SK-N-SH treated with all-trans-retinoic acid at 6 μM for 48 hours (cell line): Measurements from ENCODE around the gene GALNT7.

Experiments used
- ATAC-seq: fragments of 200-7000 bp; cut with Tn5 transposase; 3 replicates; pipeline ENCODE4 v1.9.1; 2020; ENCODE audit warnings: mild to moderate bottlenecking, moderate library complexity
- ARNTL ChIP-seq: fragments of 450-650 bp; formaldehyde crosslinking; IDR thresholded peaks from 2 replicates; pipeline ENCODE4 v1.5.0; 2020; ENCODE audit warnings: low read depth, mild to moderate bottlenecking, moderate library complexity, borderline replicate concordance
- BACH2 ChIP-seq: fragments of 250-450 bp; sonication (Bioruptor Pico); IDR thresholded peaks from 2 replicates; pipeline ENCODE4 v1.9.0; 2021; ENCODE audit warnings: mild to moderate bottlenecking, borderline replicate concordance
- CREB5 ChIP-seq: fragments of 250-450 bp; sonication (Bioruptor Pico); IDR thresholded peaks from 2 replicates; pipeline ENCODE4 v1.5.1; 2020; ENCODE audit warnings: low read depth, mild to moderate bottlenecking, moderate library complexity
- CSDC2 ChIP-seq: fragments of 250-450 bp; sonication (Bioruptor Pico); IDR thresholded peaks from 2 replicates; pipeline ENCODE4 v1.5.0; 2020; ENCODE audit warnings: mild to moderate bottlenecking, moderate library complexity
- ESRRG ChIP-seq: fragments of 250-450 bp; sonication (Bioruptor Pico); IDR thresholded peaks from 2 replicates; pipeline ENCODE4 v1.6.1; 2021; ENCODE audit warnings: mild to moderate bottlenecking
- GLIS3 ChIP-seq: fragments of 250-450 bp; sonication (Bioruptor Pico); IDR thresholded peaks from 2 replicates; pipeline ENCODE4 v1.5.0; 2020; ENCODE audit warnings: mild to moderate bottlenecking, moderate library complexity
- ISL1 ChIP-seq: fragments of 250-450 bp; sonication (Bioruptor Pico); IDR thresholded peaks from 2 replicates; pipeline ENCODE4 v2.1.2; 2022; ENCODE audit warnings: mild to moderate bottlenecking, moderate library complexity
- OSR1 ChIP-seq: fragments of 250-450 bp; sonication (Bioruptor Pico); IDR thresholded peaks from 2 replicates; pipeline ENCODE4 v1.8.0; 2022; ENCODE audit warnings: moderate library complexity, mild to moderate bottlenecking, inconsistent platforms
- POU6F1 ChIP-seq: fragments of 250-450 bp; sonication (Bioruptor Pico); IDR thresholded peaks from 2 replicates; pipeline ENCODE4 v1.8.0; 2021; ENCODE audit warnings: low read depth, mild to moderate bottlenecking, moderate library complexity, borderline replicate concordance
- PPARA ChIP-seq: fragments of 250-450 bp; sonication (Bioruptor Pico); IDR thresholded peaks from 2 replicates; pipeline ENCODE4 v1.5.0; 2020; ENCODE audit warnings: mild to moderate bottlenecking, borderline replicate concordance
- RARB ChIP-seq: fragments of 250-450 bp; sonication (Bioruptor Pico); IDR thresholded peaks from 2 replicates; pipeline ENCODE4 v1.8.0; 2021; ENCODE audit warnings: mild to moderate bottlenecking, moderate library complexity
- SNAI2 ChIP-seq: fragments of 250-450 bp; sonication (Bioruptor Pico); IDR thresholded peaks from 2 replicates; pipeline ENCODE4 v1.5.0; 2020; ENCODE audit warnings: mild to moderate bottlenecking, moderate library complexity
- TCF4 ChIP-seq: fragments of 250-450 bp; sonication (Bioruptor Pico); IDR thresholded peaks from 2 replicates; pipeline ENCODE4 v1.8.0; 2021; ENCODE audit warnings: mild to moderate bottlenecking, moderate library complexity, borderline replicate concordance
- TOX ChIP-seq: fragments of 250-450 bp; sonication (Bioruptor Pico); IDR thresholded peaks from 2 replicates; pipeline ENCODE4 v1.8.0; 2021; ENCODE audit warnings: mild to moderate bottlenecking, moderate library complexity, borderline replicate concordance
- TSHZ2 ChIP-seq: fragments of 250-450 bp; sonication (Bioruptor Pico); IDR thresholded peaks from 2 replicates; pipeline ENCODE4 v1.5.0; 2020; ENCODE audit warnings: mild to moderate bottlenecking, moderate library complexity
- ZC3H10 ChIP-seq: fragments of 250-450 bp; sonication (Bioruptor Pico); IDR thresholded peaks from 2 replicates; pipeline ENCODE4 v1.5.1; 2021; ENCODE audit warnings: mild to moderate bottlenecking, moderate library complexity
- ZFP3 ChIP-seq: fragments of 250-450 bp; sonication (Bioruptor Pico); IDR thresholded peaks from 2 replicates; pipeline ENCODE4 v1.5.0; 2020; ENCODE audit warnings: mild to moderate bottlenecking, moderate library complexity
- ZFP30 ChIP-seq: fragments of 450-650 bp; formaldehyde crosslinking; IDR thresholded peaks from 2 replicates; pipeline ENCODE4 v1.5.0; 2022; ENCODE audit warnings: mild to moderate bottlenecking, moderate library complexity
- ZNF565 ChIP-seq: fragments of 450-650 bp; formaldehyde crosslinking; conservative IDR thresholded peaks from 2 replicates; pipeline ENCODE4 v1.5.0; 2020; ENCODE audit warnings: low read depth, mild to moderate bottlenecking, moderate library complexity
- ZNF70 ChIP-seq: fragments of 450-650 bp; formaldehyde crosslinking; IDR thresholded peaks from 2 replicates; pipeline ENCODE4 v1.5.0; 2020; ENCODE audit warnings: mild to moderate bottlenecking, moderate library complexity
- ZNF8 ChIP-seq: fragments of 450-650 bp; formaldehyde crosslinking; IDR thresholded peaks from 2 replicates; pipeline ENCODE4 v1.5.0; 2020; ENCODE audit warnings: mild to moderate bottlenecking, moderate library complexity
- TF ChIP-seq, protein P1 (sequence below): fragments of 250-450 bp; sonication (Bioruptor Pico); IDR thresholded peaks from 2 replicates; pipeline ENCODE4 v1.8.0; 2020; ENCODE audit warnings: mild to moderate bottlenecking, moderate library complexity, borderline replicate concordance
- TF ChIP-seq, protein P2 (sequence below): fragments of 250-450 bp; sonication (Bioruptor Pico); IDR thresholded peaks from 2 replicates; pipeline ENCODE4 v1.5.1; 2021; ENCODE audit warnings: mild to moderate bottlenecking, moderate library complexity

The GALNT7 gene

GRCh38 chr4:173261052-173261451 lies 92.4 kb downstream of the GALNT7 start:
- no peak for TF ChIP-seq BACH2
- TF ChIP-seq, protein P1, sequence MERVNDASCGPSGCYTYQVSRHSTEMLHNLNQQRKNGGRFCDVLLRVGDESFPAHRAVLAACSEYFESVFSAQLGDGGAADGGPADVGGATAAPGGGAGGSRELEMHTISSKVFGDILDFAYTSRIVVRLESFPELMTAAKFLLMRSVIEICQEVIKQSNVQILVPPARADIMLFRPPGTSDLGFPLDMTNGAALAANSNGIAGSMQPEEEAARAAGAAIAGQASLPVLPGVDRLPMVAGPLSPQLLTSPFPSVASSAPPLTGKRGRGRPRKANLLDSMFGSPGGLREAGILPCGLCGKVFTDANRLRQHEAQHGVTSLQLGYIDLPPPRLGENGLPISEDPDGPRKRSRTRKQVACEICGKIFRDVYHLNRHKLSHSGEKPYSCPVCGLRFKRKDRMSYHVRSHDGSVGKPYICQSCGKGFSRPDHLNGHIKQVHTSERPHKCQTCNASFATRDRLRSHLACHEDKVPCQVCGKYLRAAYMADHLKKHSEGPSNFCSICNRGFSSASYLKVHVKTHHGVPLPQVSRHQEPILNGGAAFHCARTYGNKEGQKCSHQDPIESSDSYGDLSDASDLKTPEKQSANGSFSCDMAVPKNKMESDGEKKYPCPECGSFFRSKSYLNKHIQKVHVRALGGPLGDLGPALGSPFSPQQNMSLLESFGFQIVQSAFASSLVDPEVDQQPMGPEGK (CRISPR knock-in tag) = no peak
- no peak for TF ChIP-seq OSR1
- no peak for TF ChIP-seq TSHZ2
- TF ChIP-seq ARNTL (CRISPR knock-in tag) = no peak
- TF ChIP-seq ZNF565 (CRISPR knock-in tag) = no peak
- TF ChIP-seq ZNF8 (CRISPR knock-in tag) = no peak
- no peak for TF ChIP-seq PPARA (CRISPR knock-in tag)
- TF ChIP-seq, protein P2, sequence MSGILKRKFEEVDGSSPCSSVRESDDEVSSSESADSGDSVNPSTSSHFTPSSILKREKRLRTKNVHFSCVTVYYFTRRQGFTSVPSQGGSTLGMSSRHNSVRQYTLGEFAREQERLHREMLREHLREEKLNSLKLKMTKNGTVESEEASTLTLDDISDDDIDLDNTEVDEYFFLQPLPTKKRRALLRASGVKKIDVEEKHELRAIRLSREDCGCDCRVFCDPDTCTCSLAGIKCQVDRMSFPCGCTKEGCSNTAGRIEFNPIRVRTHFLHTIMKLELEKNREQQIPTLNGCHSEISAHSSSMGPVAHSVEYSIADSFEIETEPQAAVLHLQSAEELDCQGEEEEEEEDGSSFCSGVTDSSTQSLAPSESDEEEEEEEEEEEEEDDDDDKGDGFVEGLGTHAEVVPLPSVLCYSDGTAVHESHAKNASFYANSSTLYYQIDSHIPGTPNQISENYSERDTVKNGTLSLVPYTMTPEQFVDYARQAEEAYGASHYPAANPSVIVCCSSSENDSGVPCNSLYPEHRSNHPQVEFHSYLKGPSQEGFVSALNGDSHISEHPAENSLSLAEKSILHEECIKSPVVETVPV (CRISPR knock-in tag) = no peak
- TF ChIP-seq ESRRG (CRISPR knock-in tag) = no peak
- TF ChIP-seq CSDC2 (CRISPR knock-in tag) = no peak
- no peak for TF ChIP-seq GLIS3 (CRISPR knock-in tag)
- no peak for TF ChIP-seq TCF4 (CRISPR knock-in tag)
- TF ChIP-seq CREB5 (CRISPR knock-in tag) = no peak
- TF ChIP-seq TOX (CRISPR knock-in tag) = no peak
- no peak for TF ChIP-seq ZNF70 (CRISPR knock-in tag)
- no peak for TF ChIP-seq ZC3H10 (CRISPR knock-in tag)
- ATAC-seq = no peak

- ATAC-seq = no peak
- TF ChIP-seq PPARA (CRISPR knock-in tag) (no peak), CSDC2 (CRISPR knock-in tag) (no peak), ZNF8 (CRISPR knock-in tag) (no peak), ZFP30 (CRISPR knock-in tag) (no peak), ZNF565 (CRISPR knock-in tag) (no peak), BACH2 (no peak), RARB (CRISPR knock-in tag) (no peak), SNAI2 (no peak), CREB5 (CRISPR knock-in tag) (no peak), ZC3H10 (CRISPR knock-in tag) (no peak), ISL1 (CRISPR knock-in tag) (no peak), POU6F1 (CRISPR knock-in tag) (no peak), ESRRG (CRISPR knock-in tag) (no peak), OSR1 (no peak), ARNTL (CRISPR knock-in tag) (no peak), ZFP3 (CRISPR knock-in tag) (no peak), ZNF70 (CRISPR knock-in tag) (no peak)
- TF ChIP-seq, protein P2 (CRISPR knock-in tag) = no peak
- TF ChIP-seq, protein P1 (CRISPR knock-in tag) = no peak
Observed at GRCh38 chr4:173262375-173262774, 93.8 kb downstream of the GALNT7 start.
